Measurements from ENCODE around the gene IQCN.
A peak's percentile ranks its signal among the peaks of the same experiment; 100 is the strongest.

Gene IQCN

DNA sequence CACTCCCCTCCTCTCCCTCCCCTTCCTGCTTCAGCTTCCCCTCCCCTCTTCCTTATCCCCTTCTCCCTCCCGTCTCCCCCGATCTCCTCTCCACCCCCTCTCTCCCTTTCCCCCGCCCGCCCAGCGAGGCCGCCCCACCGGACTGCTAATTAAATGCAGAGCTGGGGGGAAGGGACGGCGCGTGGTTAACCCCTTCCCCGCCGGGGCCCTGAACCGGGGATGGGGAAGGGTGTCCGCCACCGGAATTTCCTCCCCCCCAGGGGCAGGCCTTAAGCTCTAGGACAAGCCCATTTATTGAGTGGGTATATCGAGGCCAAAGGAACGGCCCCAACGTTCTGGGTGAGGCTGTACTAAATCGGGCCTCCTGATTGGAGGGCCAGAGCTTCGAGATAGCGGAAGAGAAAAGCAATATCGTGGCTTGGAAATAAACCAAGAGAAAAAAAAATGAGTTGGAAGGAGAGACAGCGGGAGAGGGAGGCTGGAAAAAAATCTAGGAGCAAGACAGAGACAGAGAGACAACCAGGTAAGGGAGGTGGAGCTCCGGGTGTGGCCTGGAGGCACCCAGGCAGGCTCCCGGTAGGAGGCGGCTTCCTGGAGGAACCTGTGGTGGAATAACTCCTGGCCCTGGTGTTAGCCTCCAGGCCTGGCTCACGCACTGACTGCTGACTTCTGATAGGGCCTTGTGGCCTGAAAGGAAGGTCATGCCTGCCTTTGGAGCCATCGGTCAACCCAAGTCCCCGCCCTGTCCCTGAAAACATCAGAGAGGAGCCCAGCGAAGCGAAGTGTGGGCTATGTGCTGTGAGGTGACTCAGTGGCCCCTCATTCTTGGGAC is 18.8 kb upstream of the IQCN start (continued):
- TF ChIP-seq KLF8 (tag by site-specific recombination; IDR thresholded peaks at IDR 0.05) (no peak), KLF16 (tag by site-specific recombination; IDR thresholded peaks at IDR 0.05) (no peak), ZNF792 (tag by site-specific recombination; IDR thresholded peaks at IDR 0.05) (no peak), HOXC10 (CRISPR knock-in tag; IDR thresholded peaks at IDR 0.05) (no peak), ZEB2 (tag by site-specific recombination; IDR thresholded peaks at IDR 0.05) (peak; percentile 26; the same call in 1 of the 2 replicates), ZNF423 (tag by site-specific recombination; IDR thresholded peaks at IDR 0.05) (no peak), KLF7 (tag by site-specific recombination; IDR thresholded peaks at IDR 0.05; ENCODE audit: borderline replicate concordance) (no peak), SETDB1 (IDR thresholded peaks at IDR 0.05; ENCODE audit: insufficient read length, low read length) (no peak), ZNF621 (tag by site-specific recombination; IDR thresholded peaks at IDR 0.05) (no peak), ZNF558 (tag by site-specific recombination; IDR thresholded peaks at IDR 0.05) (no peak), ZNF626 (tag by site-specific recombination; IDR thresholded peaks at IDR 0.05) (no peak), RBAK (tag by site-specific recombination; IDR thresholded peaks at IDR 0.05) (no peak), GLIS2 (tag by site-specific recombination; IDR thresholded peaks at IDR 0.05) (0 out of 2 replicates have a peak, but pooled peaks have one; percentile 11), ZNF394 (tag by site-specific recombination; IDR thresholded peaks at IDR 0.05; ENCODE audit: borderline replicate concordance) (no peak), ZBTB48 (tag by site-specific recombination; IDR thresholded peaks at IDR 0.05) (no peak), ZNF785 (tag by site-specific recombination; IDR thresholded peaks at IDR 0.05) (no peak), ZNF174 (tag by site-specific recombination; IDR thresholded peaks at IDR 0.05) (no peak), ZNF658 (tag by site-specific recombination; IDR thresholded peaks at IDR 0.05) (no peak), YY1 (tag by site-specific recombination; IDR thresholded peaks at IDR 0.05) (no peak), SALL2 (tag by site-specific recombination; IDR thresholded peaks at IDR 0.05; ENCODE audit: borderline replicate concordance) (no peak), TCF7L2 (IDR thresholded peaks at IDR 0.05; ENCODE audit: borderline replicate concordance, low read depth, low read length) (no peak), ZBTB17 (tag by site-specific recombination; IDR thresholded peaks at IDR 0.05) (peak; percentile 63), ZNF335 (tag by site-specific recombination; conservative IDR thresholded peaks at IDR 0.05) (peak; percentile 37; the same call in 1 of the 2 replicates), ZNF555 (tag by site-specific recombination; conservative IDR thresholded peaks at IDR 0.05) (no peak), IKZF3 (tag by site-specific recombination; IDR thresholded peaks at IDR 0.05) (no peak)
- TF ChIP-seq, protein P1, sequence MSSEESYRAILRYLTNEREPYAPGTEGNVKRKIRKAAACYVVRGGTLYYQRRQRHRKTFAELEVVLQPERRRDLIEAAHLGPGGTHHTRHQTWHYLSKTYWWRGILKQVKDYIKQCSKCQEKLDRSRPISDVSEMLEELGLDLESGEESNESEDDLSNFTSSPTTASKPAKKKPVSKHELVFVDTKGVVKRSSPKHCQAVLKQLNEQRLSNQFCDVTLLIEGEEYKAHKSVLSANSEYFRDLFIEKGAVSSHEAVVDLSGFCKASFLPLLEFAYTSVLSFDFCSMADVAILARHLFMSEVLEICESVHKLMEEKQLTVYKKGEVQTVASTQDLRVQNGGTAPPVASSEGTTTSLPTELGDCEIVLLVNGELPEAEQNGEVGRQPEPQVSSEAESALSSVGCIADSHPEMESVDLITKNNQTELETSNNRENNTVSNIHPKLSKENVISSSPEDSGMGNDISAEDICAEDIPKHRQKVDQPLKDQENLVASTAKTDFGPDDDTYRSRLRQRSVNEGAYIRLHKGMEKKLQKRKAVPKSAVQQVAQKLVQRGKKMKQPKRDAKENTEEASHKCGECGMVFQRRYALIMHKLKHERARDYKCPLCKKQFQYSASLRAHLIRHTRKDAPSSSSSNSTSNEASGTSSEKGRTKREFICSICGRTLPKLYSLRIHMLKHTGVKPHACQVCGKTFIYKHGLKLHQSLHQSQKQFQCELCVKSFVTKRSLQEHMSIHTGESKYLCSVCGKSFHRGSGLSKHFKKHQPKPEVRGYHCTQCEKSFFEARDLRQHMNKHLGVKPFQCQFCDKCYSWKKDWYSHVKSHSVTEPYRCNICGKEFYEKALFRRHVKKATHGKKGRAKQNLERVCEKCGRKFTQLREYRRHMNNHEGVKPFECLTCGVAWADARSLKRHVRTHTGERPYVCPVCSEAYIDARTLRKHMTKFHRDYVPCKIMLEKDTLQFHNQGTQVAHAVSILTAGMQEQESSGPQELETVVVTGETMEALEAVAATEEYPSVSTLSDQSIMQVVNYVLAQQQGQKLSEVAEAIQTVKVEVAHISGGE (tag by site-specific recombination; conservative IDR thresholded peaks at IDR 0.05; ENCODE audit: low read depth): peak; percentile 29; the same call in 1 of the 2 replicates
- TF ChIP-seq, protein P2, sequence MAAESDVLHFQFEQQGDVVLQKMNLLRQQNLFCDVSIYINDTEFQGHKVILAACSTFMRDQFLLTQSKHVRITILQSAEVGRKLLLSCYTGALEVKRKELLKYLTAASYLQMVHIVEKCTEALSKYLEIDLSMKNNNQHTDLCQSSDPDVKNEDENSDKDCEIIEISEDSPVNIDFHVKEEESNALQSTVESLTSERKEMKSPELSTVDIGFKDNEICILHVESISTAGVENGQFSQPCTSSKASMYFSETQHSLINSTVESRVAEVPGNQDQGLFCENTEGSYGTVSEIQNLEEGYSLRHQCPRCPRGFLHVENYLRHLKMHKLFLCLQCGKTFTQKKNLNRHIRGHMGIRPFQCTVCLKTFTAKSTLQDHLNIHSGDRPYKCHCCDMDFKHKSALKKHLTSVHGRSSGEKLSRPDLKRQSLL (tag by site-specific recombination; IDR thresholded peaks at IDR 0.05): no peak
- TF ChIP-seq, protein P3, sequence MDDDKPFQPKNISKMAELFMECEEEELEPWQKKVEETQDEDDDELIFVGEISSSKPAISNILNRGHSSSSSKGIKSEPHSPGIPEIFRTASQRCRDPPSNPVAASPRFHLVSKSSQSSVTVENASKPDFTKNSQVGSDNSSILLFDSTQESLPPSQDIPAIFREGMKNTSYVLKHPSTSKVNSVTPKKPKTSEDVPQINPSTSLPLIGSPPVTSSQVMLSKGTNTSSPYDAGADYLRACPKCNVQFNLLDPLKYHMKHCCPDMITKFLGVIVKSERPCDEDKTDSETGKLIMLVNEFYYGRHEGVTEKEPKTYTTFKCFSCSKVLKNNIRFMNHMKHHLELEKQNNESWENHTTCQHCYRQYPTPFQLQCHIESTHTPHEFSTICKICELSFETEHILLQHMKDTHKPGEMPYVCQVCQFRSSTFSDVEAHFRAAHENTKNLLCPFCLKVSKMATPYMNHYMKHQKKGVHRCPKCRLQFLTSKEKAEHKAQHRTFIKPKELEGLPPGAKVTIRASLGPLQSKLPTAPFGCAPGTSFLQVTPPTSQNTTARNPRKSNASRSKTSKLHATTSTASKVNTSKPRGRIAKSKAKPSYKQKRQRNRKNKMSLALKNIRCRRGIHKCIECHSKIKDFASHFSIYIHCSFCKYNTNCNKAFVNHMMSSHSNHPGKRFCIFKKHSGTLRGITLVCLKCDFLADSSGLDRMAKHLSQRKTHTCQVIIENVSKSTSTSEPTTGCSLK (tag by site-specific recombination; IDR thresholded peaks at IDR 0.05): no peak
- TF ChIP-seq, protein P4, sequence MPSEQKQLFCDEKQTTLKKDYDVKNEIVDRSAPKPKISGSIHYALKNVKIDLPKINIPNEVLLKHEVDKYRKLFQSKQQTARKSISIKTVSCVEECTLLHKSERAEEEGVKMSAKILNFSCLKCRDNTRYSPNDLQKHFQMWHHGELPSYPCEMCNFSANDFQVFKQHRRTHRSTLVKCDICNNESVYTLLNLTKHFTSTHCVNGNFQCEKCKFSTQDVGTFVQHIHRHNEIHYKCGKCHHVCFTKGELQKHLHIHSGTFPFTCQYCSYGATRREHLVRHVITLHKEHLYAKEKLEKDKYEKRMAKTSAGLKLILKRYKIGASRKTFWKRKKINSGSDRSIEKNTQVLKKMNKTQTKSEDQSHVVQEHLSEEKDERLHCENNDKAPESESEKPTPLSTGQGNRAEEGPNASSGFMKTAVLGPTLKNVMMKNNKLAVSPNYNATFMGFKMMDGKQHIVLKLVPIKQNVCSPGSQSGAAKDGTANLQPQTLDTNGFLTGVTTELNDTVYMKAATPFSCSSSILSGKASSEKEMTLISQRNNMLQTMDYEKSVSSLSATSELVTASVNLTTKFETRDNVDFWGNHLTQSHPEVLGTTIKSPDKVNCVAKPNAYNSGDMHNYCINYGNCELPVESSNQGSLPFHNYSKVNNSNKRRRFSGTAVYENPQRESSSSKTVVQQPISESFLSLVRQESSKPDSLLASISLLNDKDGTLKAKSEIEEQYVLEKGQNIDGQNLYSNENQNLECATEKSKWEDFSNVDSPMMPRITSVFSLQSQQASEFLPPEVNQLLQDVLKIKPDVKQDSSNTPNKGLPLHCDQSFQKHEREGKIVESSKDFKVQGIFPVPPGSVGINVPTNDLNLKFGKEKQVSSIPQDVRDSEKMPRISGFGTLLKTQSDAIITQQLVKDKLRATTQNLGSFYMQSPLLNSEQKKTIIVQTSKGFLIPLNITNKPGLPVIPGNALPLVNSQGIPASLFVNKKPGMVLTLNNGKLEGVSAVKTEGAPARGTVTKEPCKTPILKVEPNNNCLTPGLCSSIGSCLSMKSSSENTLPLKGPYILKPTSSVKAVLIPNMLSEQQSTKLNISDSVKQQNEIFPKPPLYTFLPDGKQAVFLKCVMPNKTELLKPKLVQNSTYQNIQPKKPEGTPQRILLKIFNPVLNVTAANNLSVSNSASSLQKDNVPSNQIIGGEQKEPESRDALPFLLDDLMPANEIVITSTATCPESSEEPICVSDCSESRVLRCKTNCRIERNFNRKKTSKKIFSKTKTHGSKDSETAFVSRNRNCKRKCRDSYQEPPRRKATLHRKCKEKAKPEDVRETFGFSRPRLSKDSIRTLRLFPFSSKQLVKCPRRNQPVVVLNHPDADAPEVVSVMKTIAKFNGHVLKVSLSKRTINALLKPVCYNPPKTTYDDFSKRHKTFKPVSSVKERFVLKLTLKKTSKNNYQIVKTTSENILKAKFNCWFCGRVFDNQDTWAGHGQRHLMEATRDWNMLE (tag by site-specific recombination; conservative IDR thresholded peaks at IDR 0.05; ENCODE audit: low read depth): no peak
